ENCODE data around the gene JMJD6.
"Not testable (repeated sequence)": the region's sequence is repeated elsewhere in the genome, so short reads cannot be mapped to it uniquely, and the experiment has no call there.

The JMJD6 gene

DNA sequence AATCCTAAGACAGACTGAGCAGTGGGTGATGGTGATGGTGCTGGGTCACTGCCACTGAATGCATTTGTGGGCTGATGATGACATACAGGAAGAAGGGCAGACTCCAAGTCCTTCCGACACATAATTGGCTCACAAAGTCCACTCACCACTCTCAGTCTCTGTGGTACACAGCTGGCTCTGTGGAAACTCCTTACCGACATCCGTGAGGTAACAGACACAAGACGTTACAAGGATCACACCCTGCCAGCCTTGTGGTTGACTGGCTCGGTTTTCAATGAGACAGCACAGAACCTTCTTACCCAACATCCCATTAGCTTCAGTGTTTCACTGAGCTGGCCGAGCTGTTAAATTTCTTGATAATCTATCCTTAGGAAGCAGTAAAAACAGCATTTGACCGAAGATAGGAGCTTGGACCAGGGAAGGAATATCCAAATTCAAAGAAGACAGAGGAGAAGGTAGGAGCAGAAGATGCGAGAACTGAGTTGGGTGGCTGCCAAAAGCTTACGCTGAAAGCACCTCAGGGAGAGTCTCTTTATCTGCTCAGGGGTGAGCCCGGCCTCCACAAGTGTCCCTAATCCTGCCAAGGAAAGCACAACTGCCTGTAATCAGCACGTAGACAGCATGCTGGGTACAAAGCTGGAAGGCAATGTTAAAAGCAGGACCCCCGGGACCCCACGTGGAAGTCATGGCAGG lies 10.1 kb downstream of the JMJD6 start:
- peak in 3 of 5 donors; percentile 49 to 81 (median 57) for DNase-seq

DNA sequence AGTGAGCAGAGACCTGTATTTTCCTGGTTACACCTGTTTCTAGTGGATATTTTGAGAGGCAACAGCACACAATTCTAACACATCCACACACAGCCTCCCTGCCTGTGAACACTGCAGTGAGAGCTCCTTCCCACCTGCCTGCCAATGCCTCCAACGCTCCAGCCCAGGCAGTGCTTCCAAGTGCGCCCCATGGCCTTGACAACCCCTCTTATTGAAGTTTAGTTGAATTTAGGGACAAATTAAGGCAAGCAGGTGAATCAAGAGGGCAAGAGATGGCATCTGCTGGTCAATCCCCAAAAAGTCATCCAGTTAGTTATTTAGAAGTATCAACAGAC lies 10.9 kb downstream of the JMJD6 start:
- DNase-seq: no peak

DNA sequence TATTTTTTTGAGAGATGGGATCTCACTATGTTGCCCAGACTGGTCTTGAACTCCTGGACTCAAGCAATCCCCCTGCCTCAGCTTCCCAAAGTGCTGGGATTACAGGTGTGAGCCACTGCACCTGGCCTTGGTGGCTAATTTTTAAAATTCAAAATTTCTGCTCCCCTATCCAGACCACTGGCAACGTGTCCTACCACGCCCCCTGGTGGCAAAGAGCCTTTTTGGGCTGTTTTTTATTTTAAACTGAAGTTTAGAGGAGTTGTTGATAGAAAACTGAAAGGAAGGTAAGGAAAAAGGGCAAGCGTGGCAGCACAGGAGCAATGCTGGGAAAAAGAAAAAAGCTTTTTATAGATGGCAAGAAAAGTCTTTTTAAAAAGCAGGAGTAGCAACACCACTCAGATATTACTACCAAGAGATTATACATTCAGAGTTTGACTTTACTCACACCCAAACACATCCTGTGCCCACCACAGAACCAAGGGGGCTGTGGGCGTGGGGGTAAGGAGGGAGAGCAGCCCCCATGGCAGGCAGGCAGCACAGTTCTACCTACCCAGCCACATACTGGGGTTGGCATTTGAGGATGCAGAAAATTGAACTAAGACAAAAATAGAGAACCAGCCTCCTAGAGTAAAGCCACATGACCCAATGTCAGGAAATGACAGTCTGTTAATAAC lies 11.4 kb downstream of the JMJD6 start:
- DNase-seq: peak; percentile 35 to 79 (median 57)

DNA sequence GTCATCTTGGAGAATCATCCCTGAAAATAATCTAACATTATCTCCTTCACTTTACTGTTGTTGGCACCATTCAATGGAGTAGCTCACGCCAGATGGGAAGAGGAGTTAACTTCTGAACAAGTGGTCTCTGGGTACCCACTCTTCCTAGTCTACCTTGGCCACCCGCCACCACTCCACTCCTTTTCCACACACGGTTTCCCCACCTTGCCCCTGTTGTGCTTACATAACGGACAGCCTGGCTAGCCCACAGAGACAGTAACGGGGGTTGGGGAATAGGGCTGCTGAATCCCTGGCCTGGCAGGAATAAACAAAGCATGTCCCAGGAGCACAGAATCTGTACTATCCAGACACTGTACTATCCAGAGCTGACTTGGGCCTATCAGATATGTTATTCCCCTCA lies 12.1 kb downstream of the JMJD6 start:
- no peak for DNase-seq

DNA sequence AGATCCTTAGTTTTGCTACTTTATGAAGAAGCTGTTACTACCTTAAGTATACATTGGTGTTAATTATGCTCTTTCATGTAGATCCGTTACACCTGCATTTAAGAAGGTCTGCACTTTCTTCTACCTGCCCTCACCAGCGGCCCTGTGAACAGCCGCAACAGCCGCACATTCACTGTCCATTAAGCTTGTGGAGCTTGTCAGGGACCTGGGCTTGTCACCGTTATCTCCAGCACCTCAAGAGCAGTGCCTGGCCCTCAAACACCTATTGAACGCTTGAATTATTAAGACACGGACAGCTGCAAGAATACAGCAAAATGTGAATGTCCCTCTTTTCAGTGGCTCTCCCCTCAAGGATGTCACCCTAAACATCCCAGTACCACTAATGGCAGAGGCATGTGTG lies 12.6 kb downstream of the JMJD6 start:
- DNase-seq: no peak

DNA sequence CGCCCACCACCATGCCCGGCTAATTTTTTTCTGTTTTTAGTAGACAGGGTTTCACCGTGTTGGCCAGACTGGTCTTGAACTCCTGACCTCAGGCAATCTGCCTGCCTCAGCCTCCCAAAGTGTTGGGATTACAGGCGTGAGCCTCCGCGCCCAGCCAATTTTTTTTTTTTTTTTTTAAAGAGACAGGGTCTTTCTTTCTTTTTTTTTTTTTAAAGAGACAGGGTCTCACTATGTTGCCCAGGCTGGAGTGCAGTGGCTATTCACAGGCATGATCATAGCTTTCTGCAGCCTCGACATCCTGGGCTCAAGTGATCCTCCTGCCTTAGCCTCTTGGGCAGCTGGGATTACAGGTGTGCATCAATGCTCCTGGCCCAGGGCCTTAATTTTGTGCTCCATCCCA lies 14.1 kb downstream of the JMJD6 start:
- DNase-seq: not testable (repeated sequence)

DNA sequence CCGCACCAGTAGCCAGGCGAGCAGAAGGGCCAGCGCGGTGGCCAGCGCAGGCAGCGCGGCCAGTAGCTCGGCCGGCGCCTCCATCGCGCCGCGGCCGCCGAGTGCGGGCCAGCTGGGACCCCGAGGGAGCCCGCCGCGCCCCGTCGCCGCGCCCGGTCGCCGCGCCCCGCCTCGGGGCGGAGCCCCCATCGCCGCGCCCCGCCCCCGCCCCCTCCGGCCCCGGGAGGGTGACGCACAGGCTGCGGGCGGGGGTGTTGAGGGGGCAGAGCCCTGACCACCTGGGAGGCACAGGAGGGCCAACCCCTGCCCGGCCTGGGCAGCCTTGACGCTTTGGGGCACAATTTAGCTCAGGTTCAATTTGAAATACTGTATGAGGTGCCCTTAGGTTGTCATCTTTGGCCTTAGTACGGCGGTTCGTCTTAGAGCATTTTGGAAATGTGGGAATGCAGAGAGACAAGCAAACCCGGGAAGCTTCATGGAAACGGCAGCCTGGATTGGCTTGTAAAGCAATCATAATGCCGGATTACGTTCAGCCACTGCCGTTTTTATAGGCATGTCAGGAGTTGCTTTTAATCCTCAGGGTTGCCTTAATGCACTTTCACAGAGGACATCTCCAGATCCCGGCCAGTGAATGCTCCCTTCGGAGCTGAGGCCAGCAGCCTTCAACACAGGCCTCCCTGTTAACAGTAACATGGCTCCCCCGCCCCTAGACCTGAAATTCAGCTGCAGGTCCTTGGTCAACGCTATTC lies 15.4 kb downstream of the JMJD6 start, which contains the start of gene MXRA7:
MXRA7 (minus strand) TSS at position 103 of the 749 bp plus-strand sequence; CDS start at position 84, 19 bp downstream.
- DNase-seq: peak in 4 of 5 donors; percentile 26 to 59 (median 41)

DNA sequence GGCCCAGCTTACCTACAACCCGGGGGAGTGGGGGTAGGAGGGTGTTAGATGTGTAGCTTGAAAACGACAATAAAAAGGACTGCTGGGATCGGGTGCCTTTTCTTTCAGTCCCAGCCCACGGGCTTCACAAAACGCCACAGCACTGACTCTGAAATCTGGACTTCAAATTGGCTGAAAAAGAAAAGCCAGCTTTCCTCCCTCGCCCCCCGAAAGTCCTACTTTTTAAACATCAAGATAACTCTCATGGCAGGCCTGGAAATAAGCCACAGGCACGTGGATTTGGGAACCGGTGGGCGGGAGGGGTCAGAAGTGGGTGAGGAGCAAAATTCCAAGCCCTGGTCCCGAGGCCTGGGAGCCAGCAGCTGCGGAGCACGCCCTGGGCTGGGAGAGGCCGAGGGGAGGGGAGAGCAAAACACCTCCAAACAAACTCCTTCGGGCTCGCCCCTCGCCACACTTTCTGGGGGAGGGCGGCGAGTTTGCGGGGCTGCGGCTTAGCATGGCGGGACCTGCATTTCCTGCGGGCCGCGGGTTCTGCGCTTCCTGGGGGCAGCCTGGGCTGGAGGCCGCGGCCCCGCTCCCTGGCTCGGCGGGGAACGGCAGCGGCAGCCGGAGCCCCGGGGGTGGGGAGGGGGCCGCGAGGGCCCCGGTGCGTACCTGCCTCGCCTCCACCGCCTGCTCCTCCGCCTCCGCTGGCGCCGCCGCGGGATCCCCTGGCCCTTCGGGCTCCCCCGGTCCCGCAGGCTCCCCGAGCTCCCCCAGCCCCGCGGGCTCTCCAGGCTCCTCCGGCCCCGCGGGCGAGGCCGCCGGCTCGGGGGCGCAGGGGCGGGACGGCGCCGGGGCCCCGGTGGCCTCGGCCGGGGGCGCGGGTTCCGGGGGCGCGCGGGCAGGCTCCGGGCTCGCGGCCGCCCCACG lies 16.2 kb downstream of the JMJD6 start:
- not testable (repeated sequence) for DNase-seq

DNA sequence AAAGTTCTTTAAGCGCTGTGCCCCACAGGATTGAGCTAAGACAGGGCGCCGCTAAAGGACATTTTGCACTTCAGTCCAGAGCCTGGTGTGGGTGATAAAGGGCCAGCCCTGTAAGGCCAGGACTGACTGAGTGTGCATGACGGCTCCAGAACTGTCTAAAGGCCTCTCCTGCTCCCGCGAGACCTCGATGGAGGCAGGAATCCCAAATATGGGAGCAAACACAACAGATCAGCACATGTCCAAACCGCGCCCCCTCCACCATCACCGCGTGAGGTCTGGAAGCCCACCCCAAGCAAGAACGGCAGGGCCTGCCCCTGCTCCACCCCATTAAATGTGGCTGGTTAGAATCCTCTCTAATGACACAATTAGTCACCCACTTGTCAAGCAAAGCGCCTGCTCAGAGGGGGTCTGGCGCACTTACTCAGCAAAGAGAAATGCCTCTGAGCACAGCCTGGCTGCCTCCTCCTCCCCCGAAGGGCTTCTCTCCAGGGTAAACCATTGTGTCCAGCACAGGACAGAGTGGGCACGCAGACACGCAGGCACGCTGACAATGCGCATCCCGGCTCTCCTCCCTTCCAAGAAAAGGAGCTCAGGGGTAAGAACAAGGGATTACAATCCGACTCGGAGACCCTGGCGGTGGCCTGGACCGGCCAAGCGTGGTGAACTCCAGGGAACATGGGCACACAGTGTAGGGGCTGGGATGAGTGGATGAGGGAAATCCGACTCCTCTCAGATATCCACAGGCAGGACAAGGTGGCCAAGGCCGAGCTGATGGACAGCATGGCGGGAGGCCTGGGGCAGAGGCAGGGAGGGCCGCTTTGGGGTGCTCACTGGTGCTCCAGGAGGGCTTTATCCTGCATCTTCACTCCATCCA lies 17.1 kb downstream of the JMJD6 start:
- no peak for DNase-seq

DNA sequence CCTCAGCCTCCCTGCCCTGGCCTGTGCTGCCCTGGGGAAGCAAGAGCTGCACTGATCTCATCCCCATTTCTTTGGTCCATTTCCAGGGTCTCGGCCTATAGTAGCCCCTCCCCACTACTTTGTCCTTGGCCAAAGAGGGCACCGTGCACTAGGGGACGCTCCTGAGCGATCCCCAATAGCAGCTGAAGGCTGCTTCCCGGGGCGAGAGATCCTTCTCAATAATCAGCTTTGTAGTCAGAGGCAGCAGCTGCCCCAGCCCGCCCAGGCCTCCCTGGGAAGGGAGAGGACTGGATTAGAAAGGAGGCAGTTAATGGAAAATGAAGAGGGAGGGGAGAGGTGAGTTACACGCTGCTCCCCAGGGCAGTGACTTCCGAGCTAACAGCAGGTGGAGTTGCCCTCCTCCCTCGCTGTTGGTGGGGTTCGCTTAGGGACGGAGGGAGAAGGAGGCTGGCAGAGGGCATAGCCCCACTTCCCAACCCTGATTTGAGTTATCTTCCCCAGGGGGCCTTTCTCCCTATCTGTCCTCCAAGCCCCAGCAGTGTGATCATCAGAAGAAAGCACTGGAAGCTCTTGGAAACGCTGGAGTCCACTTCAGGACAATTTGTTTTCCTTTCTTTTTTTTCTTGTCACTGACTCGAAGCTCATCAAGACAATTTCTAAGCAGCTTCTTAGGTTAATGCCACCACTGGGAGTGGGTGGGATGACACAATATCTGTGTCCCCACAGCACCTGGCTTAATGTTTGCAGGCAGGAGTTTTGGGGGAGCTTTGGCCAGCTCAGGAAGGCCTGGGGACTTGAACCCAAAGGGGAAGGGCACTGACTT lies 18.2 kb downstream of the JMJD6 start:
- no peak for DNase-seq

DNA sequence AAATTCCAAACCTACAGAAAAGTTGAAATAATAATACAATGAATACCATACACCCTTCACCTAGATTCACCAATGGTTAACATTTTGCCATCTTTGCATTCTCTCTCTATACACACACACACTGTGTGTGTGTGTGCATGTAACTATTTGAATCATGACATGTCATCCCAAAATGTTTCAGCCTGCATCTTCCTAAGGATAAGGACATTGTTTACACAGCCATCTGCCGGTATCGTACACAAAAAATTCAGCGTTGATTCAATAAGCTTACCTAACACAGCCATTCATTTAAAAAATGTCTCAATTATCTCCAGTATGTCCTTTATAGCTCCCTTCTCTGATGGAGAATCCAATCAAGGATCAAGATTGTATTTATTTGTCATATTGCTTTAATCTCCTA lies 19.6 kb downstream of the JMJD6 start:
- no peak for DNase-seq

DNA sequence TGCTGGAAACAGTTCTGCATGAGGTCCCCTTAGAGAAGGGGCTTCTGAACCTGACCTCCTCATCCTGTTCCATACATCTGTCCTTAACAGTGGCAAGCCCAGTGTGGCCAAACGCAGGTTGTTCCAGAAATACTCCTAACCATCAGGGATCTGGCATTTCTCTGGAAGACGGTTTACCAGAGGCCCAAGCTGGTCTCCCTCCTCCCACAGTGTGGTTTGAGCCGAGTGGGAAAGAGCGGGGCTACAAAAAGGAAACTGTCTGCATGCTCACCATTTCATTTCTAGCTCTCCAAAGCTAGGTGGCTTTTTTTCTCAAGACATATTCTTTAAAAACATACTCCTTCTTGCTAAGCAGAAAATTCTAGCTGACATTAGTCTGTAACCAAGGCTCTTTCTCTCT lies 21.6 kb downstream of the JMJD6 start:
- no peak for DNase-seq

DNA sequence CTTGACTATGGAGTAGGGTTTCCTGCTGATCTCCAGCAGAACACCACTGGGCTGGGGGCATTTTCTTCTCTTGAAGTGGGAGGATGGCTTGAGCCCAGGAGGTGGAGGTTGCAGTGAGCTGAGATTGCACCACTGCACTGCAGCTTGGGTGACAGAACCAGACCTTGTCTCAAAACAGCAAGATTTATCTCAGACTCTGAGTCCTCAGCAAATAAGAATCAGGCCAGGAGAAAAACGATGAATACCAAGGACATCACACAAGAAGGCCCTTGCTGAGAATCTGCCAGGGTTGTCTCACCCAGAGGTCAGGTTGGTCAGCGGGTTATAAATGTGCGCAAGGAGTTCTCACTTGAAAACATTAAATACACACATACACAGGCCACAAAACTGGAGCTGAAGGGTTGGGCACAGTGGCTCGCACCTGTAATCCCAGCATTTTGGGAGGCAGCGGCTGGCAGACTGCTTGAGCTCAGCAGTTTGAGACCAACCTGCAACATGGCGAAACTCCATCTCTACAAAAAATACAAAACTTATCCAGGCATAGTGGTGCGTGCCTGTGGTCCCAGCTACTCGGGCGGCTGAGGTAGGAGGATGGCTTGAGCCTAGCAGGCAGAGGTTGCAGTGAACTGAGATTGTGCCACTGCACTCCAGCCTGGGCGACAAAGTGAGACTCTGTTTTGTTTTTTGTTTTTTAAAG lies 23.3 kb downstream of the JMJD6 start:
- no peak for DNase-seq

DNA sequence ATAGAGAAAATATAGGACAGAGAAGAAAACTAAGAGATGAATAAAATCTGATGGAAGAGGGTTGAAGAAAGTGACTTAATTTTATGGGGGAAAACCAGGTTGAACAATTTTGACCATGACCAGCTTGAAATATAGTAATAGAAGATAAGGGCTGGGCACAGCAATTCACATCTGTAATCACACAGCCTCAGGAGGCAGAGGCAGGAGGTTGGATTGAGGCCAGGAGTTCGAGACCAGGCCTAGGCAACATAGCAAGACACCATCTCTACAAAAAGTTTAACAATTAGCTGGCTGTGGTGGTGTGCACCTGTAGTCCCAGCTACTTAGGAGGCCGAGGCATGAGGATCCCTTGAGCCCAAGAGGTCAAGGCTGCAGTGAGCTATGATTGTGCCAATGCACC lies 24.3 kb downstream of the JMJD6 start:
- DNase-seq: no peak

DNA sequence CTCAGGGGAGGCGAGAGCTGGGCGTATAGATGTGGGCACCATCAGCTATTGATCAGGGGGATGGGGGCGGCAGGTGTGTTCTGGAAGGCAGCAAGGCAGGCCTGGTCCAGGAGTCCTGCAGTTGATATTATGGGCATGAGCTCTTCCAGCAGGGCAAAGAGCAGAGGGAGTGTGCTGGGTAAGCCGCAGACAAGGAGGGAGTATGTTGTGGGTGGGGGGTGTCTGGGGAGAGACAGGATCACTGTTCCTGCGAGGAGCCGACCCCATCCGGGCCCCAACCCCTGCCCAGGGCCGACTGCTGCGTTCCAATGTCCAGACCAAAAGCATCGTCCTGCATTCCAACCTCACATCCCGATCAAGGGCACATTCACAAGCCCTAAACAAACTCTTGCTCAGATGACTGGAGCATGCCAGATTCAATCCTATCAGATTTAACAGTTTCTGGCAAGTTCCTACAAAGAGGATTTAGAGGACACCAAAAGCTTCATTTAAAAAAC lies 24.9 kb downstream of the JMJD6 start:
- no peak for DNase-seq

DNA sequence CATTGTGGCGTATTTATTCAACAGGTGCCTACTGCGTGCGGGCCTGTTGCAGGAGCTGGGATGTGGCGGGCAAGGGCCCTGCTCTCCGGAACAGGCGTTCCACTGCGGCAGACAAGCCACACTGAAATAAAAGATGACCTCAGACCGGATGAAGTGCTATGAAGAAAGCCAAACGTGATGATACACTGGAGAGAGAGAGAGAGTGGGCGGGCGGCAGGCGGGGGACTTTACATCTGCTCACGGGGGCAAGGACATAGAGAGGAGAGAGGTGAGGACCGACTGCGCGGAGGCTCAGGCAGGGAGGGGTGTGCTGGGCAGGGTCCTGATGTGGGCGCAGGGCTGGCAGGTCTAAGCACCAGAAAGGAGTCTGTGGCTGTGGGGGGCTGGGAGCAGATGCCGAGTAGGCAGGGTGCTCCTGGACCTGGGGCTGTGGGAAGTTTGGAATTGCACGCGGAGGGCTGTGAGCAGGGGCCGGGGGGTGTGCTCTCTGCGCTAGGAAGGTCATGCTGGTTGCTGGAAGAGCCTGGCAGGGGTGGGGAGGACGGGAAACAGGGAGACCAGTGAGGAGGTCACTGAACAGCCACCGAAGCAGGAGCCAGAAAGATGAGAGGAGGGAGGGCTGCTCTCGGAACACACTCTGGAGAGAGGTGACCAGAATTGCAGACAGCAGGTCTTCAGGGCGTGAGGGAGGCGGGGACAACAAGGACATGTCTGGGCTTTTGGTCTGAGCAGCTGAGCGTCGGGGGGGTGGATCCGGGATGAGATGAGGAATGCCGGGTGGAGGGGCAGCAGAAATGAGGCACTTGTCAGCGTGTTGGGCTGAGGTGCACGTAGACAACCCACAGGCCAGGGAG lies 25.6 kb downstream of the JMJD6 start:
- DNase-seq: no peak

DNA sequence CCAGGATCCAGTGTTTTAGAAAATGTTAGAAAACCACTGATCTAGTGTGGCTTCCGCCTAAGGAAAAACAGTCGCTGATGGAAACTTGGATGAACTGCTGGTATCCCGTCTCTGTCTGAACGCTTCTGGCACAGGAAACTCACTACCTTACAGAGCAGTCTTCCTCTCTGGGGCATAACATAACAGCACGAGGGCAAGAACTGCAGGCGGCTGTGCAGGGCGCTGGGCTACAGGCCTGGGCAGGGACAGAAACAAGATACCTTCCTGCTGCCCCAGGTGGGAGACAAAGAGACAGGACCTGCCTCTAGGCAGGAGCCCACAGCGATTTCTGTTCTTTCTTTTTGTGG lies 26.2 kb downstream of the JMJD6 start:
- DNase-seq: no peak

DNA sequence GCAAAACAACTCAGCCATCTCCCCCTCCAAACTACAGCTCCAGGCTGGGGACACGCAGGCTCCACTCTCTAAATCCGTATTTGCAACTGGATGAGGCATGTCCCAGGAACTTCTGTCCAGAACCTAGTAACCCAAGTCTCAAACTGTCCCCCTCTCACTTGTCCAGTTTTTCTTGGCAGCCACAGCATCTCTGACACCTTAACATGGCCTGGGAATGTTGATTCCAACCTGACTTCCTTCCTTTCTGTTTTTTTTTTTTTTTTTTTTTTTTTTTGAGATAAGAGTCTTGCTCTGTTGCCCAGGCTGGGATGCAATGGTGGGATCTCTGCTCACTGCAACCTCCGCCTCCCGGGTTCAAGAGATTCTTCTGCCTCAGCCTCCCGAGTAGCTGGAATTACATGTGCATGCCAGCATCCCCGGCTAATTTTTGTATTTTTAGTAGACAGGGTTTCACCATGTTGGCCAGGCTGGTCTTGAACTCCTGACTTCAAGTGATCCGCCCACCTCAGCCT lies 27.9 kb downstream of the JMJD6 start:
- not testable (repeated sequence) for DNase-seq

Data from T-helper 1 cell (primary cell).